Retina (tissue), 1 donor: ENCODE results near the gene ZNF469.

Source experiments
- DNase-seq: peaks from one replicate; pipeline ENCODE4 v3.0.0-alpha.2; 2016

Gene ZNF469

DNA sequence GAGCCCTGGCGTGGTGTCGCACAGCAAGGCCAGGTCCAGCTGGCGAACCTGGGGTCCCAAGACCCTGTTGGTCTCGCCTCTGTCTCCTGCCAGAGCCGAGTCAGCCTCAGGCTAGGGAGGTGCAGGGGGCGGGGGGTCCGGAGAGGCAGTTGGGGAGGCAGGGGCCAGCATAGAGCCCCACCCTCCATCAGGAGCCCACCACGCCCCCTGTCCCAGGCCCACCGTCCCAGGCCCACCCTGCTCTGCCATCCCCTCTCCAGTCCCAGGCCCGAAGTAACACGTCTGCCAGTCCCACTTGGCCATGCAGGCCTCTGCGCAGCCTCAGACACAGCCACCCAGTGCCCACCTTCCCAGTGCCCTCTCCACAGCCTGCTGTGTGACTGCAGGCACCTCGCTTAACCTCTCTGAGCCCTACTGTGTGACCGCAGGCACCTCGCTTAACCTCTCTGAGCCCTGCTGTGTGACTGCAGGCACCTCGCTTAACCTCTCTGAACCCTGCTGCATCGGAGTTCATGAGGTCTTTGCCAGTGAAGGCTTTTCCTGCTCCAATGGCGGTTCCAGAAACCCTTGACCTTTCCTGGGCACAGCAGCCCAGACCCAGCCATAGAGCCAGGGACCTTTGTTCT is 29.3 kb downstream of the ZNF469 start:
- DNase-seq: no peak

DNA sequence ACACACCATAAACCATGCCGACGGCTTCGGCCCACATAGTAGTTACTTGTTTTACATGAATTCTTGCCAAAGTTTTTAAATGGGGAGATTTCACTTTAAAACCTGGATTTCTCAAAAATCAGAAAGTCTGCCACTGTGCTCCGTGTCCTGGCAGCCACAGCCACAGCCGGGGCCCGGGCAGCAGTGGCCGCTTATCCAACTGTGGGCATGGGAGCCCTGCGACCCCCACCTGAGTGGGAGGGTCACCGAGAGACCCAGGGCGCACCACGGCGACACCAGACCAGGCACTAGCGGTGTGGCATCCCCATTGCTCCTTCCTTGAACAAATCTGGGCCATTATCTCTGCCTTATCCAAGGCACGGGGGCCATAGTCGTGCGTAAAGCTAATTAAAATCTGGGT is 30.0 kb downstream of the ZNF469 start:
- DNase-seq: no peak

DNA sequence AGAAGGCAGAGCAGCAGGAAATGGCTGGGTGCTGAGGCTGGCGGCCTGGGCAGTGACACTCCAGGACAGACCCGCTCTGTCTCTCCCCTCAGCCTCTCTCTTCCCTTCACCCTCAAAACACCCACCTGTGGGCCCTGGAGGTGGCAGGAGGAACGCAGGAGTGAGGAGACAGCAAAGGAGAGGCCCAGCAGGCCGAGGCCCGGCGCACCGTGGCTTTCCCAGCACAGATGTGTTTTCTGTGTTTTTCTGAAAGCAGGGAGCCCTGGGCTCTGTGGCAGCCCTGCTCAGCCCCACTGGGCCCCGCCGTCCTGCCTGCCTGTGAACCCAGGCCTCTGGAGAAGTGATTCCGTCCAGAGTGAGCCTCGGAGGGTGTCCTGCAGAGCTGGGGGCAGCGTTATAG is 30.5 kb downstream of the ZNF469 start:
- no peak for DNase-seq

DNA sequence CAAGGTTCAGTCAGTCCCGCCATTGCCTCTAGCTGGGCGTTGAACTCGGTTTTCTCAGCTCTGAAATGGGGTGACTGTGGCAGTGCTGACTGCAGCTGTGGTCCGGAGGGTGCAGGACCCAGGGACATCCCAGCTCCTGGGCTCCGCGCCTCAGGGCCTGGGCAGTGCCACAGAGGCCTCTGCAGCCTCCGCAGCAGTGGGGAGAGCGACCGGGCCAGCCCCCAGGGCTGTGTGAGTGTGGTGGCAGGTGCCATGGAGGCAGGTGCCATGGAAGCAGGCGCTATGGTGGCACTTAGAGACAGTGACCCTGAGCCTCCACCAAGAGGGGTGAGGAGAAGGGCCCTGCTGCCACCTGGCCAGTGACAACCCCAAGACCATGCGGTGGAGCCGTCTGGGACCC is 30.9 kb downstream of the ZNF469 start:
- no peak for DNase-seq

DNA sequence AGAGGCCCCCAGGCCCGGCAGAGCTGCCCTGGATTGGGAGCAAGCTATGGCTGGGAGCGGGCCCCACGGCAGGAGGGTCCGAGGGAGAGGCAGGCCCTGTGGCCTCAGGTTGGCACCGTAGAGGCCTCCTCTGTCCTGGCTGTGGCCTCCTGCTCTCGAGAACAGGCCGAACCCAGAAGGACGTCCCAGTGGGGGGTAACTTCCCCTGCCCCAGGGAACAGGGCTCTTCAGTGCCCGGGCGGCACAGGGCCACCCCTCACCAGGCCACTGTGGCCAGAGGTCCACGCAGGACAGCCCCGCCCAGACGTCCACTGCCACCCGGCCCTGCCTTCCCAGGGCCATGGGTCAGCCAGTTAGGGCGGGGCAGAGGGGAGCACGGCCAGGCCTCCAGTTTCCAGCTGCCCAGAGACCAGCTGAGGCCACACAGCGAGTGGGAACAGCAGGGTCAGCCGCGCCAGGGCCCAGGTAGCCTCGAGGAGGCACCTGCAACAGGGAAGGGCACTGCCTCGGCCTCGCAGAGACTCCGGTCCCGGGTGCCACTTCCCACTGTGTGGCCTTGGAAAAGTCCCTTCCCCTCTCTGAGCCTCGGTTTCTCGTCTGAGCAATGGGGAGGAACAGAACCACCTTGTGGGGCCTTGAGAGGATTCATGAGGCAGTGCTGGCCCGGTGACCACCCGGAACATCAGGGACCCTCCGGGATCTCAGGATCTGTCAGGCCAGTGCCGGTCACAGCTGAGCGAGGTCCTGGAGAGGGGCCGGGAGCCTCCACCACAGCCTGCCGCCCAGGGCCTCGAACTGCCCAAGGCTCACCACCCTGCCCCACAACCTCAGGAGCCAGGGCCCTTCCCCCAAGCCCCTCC is 32.0 kb downstream of the ZNF469 start:
- DNase-seq: no peak

DNA sequence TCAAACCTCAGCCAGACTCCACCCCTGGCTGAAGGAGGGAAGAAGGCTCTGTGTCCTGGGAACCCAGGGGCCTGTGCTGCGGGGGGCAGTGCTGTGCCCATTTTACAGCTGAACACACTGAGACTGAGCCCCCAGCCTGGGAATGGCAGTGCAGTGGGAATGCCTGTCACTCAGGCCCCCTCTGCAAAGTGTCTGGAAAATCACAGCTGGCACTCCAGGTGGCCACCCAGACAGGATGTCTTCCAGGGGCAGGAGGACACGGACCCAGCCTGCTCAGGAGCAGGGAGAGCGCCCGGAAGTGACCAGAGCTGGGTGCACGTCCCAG is 32.6 kb downstream of the ZNF469 start:
- DNase-seq: no peak

DNA sequence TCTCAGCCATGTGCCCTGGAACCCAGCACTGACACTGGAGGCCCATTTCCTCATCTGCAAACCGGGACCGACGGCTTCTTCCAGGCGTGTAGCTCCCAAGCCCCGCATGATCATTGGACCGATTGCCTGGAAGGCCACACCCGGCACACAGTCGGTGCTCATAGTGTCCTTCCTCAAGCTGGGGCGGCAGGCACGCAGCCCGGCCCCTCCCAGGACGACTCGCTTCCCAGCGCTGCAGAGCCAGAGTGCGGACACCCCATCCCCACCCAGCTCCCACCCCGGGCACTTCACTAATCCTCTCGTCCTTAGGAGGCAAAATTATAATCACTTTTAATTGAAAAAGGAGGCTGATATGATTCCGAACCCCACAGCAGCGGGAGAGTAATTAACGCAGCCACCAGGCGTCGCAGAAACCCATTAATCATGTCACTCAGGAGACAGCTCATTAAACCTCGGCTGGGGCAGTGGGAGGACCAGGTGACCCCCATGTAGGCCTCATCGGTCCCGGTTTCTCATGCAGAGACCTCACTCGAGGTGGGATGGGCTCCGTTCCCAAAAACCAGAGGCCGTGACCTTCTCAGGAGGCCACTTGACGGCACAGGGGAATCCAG is 33.1 kb downstream of the ZNF469 start:
- no peak for DNase-seq

DNA sequence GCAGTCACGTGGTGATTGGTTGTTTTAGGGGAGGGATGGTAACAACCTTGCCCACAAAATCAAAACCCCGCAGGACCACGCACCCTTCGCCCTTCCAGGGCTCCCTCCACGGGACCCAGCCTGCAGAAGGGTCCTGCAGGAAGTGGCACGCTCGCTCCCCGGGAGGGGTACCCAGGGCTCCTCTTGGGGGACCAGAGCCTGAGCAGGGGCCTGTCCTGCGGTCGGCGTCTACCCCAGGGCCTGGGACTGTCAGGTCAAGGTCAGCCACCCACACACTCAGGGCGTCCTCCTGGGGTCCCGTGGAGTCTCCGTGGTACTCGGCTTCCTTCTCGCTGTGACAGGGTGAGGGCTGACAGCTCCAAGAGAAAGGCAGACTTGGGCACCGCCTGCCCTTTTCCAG is 33.9 kb downstream of the ZNF469 start:
- no peak for DNase-seq

DNA sequence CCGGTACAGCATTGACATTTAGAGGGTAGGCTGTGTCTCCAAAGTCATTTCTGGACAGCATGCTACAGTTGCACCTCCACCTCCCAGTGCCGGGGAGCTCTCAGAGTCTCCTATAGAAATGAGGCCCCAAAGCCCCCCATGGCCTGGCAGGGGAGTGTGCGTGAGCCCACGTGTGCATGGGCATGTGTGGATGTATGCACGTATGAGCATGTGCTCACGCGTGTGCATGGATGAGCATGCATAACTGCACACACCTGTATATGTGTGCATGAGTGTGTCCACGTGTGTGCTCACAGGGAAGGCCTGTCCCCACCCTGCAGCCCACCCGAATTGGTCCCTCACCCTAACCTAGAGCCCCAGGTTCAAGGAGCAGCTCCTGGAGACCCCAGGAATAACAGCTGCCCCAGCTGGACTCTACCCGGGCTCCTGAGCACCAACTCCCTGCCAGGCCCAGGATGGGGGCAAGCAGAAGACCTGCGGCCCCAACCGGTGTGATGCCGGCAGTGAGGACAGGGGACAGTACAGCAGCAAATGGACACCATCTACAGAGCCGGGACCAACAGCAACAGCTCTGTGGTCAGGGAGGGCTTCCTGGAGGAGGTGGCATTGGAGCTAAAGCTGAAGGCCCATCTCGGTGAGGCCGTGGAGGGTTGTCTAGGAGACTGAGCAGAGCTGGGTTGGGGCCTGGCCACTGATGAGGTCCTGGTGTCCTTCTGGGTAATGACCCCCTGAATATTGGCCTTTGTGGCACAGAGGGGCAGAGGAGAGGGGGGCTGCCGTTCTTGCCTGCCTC is 35.1 kb downstream of the ZNF469 start:
- DNase-seq: no peak

DNA sequence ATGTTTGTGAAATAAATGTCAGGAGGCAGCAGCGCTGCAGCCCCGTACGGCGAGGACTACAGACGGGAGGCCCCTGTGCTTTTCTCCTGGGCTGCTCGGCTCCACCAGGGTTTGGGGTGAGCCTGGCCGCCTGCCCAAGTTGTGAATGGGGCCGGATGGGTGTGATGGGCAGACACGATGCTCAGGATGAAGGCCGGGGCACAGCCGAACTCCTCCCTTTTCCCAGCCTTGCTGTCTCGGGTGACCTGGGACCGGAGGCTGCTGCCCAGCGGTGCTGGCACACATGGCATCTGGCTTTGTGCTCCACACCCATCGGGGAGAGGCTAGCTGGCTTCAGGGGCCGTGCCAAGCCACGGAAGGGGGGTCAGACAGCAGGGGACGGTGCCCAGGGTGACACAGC is 36.1 kb downstream of the ZNF469 start:
- no peak for DNase-seq

DNA sequence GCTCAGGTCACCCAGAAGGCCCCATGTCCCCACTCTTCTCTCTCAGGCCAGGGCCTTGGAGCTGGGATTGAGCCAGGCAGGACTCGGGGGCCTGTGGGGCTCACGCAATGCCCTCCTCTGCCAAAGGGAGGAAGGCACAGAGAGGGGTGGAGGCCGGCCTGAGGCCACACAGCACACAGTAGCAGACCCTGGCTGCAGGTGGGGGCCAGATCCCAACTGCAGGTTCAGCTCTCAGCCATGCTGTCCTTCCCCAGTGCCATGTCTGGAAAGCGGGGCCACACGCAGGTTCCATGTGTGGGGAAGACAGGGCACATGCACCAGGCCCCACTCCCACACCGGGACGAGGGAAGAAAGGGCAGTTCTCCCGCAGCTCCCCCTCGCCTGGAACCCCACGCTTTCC is 37.0 kb downstream of the ZNF469 start:
- no peak for DNase-seq

DNA sequence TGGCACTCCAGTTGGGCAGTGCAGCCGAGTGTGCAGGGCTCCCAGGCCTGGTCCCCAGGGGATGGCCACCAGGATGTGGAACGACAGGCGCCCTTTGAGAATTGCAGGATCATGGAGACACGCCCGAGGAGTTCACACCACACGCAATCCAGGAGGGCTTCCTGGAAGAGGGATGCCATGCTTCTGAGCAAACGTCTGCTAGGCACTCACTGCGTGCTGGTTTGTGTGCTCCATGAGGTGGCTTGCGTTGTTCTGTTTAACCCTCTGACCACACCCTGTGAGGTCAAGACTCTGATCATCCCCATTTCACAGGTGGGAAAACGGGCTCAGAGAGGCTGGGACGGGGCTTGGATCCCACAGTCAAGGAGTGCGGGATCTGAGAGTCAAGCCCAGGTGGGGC is 37.7 kb downstream of the ZNF469 start:
- no peak for DNase-seq

DNA sequence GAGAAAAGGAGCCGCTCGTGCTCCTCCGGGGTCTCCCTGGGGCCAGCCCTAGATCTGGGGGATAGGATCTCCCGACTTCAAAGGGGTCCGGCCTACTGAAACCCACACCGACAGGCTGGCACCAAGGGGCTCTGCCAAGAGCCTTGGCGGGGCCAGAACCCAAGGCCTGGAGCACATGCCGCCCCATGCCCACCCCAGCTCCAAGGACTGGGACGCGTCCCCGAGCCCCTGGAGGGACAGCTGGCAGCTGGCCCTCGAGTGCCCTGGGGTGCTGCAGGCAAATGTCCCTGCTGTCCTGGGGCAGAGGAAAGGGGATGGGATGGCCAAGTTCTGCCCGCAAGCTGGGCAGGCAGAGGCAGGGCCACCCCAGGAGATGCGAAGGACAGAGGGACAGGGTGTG is 38.5 kb downstream of the ZNF469 start:
- no peak for DNase-seq

DNA sequence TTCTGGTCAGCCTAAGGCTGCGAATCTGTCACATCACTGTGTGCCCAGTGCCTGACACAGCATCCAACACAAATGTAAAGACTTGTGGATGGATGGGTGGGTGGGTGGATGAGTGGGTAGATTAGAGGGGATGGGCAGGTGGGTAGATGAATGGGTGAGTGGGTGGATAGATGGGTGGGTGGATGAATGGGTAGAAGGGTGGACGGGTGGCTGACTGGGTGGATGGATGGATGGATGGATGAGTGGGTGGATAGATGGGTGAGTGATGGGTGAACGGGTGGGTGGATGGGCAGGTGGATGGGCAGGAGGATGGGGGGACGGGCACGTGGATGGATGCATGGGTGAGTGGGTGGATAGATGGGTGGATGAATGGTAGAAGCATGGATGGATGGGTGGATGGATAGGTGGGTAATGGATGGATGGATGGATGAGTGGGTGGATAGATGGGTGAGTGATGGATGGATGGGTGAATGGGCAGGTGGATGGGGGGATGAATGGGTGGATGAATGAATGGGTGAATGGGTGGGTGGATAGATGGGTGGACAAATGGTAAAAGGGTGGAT is 39.2 kb downstream of the ZNF469 start:
- DNase-seq: no peak

DNA sequence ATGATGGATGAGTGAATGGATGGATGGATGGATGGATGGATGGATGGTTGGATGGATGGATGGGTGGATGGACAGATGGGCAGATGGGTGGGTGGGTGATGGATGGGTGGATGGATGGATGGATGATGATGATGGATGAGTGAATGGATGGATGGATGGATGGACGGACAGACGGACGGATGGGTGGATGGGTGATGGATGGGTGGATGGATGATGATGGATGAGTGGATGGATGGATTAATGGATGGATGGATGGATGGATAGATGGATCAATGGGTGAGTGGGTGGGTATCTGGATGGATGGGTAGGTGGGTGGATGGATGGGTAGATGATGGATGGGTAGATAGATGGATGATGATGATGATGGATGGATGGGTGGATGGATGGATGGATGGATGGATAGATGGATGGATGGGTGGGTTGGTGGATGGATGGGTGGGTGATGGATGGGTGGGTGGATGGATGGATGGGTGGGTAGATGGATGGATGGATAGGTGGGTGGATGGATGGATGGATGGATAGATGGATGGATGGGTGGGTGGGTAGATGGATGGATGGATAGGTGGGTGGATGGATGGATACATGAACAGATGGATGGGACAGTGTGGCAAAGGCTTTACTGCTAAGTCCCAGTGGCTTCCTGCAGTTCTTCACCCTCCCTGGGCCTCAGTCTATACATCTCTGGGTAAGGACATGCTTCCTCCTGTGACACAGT is 40.1 kb downstream of the ZNF469 start:
- no peak for DNase-seq

DNA sequence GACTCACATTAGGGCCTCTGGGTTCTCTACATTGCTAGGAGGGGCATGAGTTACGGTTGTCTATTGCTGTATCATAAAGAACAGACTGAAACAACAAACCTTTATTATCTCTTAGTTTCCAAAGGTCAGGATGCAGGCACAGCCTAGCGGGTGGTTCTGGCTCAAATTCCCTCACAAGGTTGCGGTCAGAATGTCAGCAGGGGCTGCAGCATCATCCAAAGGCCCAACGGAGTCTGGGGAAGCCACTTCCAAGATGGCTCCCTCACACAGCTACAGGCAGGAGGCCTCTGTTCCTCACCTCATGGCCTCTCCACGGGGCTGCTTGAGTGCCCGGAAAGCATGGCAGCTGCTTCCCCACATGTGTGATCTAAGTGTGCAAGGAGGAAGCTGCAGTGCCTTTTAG is 40.7 kb downstream of the ZNF469 start:
- DNase-seq: no peak

DNA sequence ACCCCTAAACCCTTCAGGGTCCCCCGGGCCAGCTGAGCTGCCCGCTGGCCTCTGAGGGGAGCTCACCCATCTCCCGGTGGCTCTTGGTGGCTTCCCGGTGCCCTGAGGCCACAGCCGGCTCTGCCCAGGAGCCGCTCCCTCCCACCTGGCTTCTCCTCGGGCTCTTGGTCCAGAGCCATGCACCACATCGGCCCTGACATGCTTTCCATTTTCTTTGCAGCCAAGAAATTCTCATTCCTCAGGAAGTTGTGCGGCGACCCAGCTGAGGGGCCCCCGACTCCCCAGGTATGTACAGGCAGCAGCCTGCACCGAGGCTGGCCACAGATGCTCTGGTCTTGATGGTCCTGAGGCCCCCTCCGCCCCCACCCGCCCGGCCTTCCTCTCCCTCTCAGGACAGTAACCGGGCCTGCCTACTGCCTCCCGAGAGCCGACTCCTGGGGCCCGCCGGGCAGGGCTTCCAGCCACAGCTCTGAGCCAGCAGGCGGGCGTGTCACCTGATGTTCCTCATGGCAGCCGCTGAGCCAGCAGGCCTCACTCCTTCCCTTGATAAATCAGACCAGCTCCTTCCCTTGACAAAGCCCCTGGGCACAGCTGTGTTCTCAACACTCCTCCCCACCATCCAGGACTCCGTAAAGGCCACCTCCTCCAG is 42.0 kb downstream of the ZNF469 start:
- DNase-seq: peak; percentile 26

DNA sequence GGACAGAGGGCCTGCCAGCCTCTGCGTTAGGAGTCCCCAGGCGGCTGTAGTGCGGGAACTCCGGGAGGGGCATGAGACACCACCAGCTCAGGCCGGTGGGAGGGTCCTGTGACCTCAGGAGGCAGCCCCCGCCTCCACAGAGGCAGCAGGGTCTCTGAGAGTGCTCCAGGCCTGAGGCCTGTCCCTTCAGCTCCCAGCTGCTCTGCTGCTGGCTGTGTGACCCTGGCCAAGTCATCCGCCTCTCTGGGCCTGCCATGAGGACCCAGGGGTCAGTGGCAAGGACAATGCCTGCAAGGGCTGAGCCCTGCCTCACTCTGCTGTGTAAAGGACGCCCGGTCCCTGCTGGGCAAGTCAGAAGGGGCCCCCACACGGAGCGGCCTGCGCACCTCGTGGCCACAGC is 43.3 kb downstream of the ZNF469 start:
- DNase-seq: no peak

DNA sequence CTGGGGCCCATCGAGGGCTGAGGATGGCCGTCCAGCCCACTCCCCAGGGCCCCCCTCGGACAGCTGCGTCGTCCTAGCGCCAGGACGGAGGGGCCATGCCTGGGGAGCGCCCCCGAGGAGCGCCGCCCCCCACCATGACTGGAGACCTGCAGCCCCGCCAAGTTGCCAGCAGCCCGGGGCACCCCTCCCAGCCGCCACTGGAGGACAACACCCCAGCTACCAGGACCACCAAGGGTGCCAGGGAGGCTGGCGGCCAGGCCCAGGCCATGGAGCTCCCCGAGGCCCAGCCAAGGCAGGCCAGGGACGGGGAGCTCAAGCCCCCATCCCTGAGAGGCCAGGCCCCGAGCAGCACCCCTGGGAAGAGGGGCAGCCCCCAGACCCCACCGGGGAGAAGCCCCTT is 44.6 kb downstream of the ZNF469 start:
- DNase-seq: no peak

DNA sequence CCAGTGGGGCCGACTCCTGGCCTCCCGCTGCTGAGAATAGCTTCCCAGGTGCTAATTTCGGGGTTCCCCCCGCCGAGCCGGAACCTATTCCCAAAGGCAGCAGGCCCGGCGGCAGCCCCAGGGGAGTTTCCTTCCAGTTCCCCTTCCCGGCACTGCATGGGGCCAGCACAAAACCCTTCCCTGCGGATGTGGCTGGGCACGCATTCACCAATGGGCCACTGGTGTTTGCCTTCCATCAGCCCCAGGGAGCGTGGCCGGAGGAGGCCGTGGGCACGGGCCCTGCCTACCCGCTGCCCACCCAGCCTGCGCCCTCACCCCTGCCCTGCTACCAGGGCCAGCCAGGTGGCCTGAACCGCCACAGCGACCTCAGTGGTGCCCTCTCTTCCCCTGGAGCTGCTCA is 45.4 kb downstream of the ZNF469 start:
- DNase-seq: no peak

DNA sequence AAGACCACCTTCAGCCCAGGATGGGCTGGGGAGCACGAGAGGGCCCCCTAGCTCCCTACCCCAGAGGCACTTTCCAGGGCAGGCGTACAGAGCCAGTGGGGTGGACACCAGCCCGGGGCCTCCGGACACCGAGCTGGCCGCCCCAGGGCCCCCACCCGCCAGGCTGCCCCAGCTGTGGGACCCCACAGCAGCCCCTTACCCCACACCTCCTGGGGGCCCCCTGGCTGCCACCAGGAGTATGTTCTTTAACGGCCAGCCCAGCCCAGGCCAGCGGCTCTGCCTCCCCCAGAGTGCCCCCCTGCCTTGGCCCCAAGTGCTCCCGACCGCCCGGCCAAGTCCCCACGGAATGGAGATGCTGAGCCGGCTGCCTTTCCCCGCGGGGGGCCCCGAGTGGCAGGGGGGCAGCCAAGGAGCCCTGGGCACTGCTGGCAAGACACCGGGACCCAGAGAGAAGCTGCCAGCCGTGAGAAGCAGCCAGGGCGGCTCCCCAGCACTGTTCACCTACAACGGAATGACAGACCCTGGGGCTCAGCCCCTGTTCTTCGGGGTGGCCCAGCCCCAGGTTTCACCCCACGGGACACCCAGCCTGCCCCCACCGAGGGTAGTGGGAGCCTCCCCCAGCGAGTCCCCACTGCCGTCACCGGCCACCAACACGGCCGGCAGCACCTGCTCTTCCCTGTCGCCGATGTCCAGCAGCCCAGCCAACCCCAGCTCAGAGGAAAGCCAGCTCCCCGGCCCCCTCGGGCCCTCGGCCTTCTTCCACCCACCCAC is 46.0 kb downstream of the ZNF469 start:
- peak; percentile 21 for DNase-seq
